Stomach (tissue), 4 donors: ENCODE results near the gene CHST9.

ENCODE experiments used
- POLR2A ChIP-seq, 4 donors: fragments of 450-650 bp; IDR thresholded peaks; one replicate each; pipeline ENCODE4 v1.6.1; 2016; ENCODE audit warnings: antibody characterized with exemption in 4 of 4, control low read depth in 2 of 4, mild to moderate bottlenecking in 1 of 4, moderate library complexity in 1 of 4
- TF ChIP-seq, protein P1 (sequence below), 7 experiments: fragments of 450-650 bp in 4 of 7; fragments of 200-600 bp in 3 of 7; sonication (generic) in 3 of 7; IDR thresholded peaks; one replicate each; pipeline ENCODE4 v1.5.1; 2016 to 2019; ENCODE audit warnings: antibody characterized with exemption in 7 of 7, control low read depth in 2 of 7, mild to moderate bottlenecking in 1 of 7

DNA sequence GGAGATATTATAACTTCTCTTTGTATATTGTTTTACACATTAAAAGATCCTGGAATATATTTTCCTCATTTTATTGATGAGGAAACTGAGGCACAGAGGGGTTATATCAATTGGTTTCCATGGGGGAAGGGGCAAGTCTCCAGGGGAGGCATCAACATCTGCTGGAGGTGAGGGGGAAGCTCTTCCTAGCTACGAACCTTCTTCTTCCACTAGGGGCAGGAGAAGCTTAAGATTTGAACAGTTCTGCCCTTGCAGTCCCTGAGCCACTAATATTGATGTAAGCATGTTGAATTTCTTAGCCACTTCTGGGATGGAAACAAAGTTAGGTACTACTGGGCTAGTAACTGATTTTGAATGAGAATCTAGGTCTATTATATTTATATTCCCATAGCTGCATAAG, 179.5 kb downstream of the CHST9 start:
- TF ChIP-seq, protein P1, sequence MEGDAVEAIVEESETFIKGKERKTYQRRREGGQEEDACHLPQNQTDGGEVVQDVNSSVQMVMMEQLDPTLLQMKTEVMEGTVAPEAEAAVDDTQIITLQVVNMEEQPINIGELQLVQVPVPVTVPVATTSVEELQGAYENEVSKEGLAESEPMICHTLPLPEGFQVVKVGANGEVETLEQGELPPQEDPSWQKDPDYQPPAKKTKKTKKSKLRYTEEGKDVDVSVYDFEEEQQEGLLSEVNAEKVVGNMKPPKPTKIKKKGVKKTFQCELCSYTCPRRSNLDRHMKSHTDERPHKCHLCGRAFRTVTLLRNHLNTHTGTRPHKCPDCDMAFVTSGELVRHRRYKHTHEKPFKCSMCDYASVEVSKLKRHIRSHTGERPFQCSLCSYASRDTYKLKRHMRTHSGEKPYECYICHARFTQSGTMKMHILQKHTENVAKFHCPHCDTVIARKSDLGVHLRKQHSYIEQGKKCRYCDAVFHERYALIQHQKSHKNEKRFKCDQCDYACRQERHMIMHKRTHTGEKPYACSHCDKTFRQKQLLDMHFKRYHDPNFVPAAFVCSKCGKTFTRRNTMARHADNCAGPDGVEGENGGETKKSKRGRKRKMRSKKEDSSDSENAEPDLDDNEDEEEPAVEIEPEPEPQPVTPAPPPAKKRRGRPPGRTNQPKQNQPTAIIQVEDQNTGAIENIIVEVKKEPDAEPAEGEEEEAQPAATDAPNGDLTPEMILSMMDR (IDR thresholded peaks at IDR 0.05), result no peak
- TF ChIP-seq POLR2A (IDR thresholded peaks at IDR 0.05), result no peak
